Measurements from ENCODE around the gene BORA. TPM values are rescaled to one million over a fixed set of nuclear protein-coding genes. Genes with fewer than 3 reads are reported as not detected.

The BORA gene
- total and polyA plus RNA-seq, 2 of the 13 experiments (the other 11 are each of a cell fraction or from before 2014, with no cell fraction given): 4.0 to 17.4 TPM

- TF ChIP-seq BRF2 (CRISPR knock-in tag; IDR thresholded peaks at IDR 0.05) (peak; percentile 99), ZNF784 (CRISPR knock-in tag; IDR thresholded peaks at IDR 0.05; ENCODE audit: borderline replicate concordance) (no peak), ONECUT2 (CRISPR knock-in tag; IDR thresholded peaks at IDR 0.05) (no peak), GTF2F1 (IDR thresholded peaks at IDR 0.05; ENCODE audit: low read length) (no peak), HDAC2 (CRISPR knock-in tag; IDR thresholded peaks at IDR 0.05) (0 out of 2 replicates have a peak, but pooled peaks have one; percentile 19), ZFP36L2 (CRISPR knock-in tag; IDR thresholded peaks at IDR 0.05) (no peak), IRF1 (CRISPR knock-in tag; IDR thresholded peaks at IDR 0.05; ENCODE audit: low read depth) (peak; percentile 34; the same call in 1 of the 2 replicates), CBFB (CRISPR knock-in tag; IDR thresholded peaks at IDR 0.05) (peak; percentile 49; the same call in 1 of the 2 replicates), TBX3 (IDR thresholded peaks at IDR 0.05; ENCODE audit: borderline replicate concordance) (no peak), ZNF883 (CRISPR knock-in tag; IDR thresholded peaks at IDR 0.05; ENCODE audit: not compliant biosample characterization) (peak; percentile 70), ZNF737 (CRISPR knock-in tag; IDR thresholded peaks at IDR 0.05; ENCODE audit: borderline replicate concordance) (no peak), SETDB1 (CRISPR knock-in tag; IDR thresholded peaks at IDR 0.05; ENCODE audit: borderline replicate concordance) (no peak), KDM2A (CRISPR knock-in tag; IDR thresholded peaks at IDR 0.05; ENCODE audit: borderline replicate concordance, low read depth) (peak; percentile 54; the same call in 1 of the 2 replicates), ZNF142 (CRISPR knock-in tag; IDR thresholded peaks at IDR 0.05) (peak; percentile 58; the same call in 1 of the 2 replicates), GABPA (IDR thresholded peaks at IDR 0.05; ENCODE audit: low read depth, low read length) (peak; percentile 76), GABPA (CRISPR knock-in tag; IDR thresholded peaks at IDR 0.05; ENCODE audit: low read depth) (peak; percentile 86), TRAFD1 (CRISPR knock-in tag; IDR thresholded peaks at IDR 0.05; ENCODE audit: borderline replicate concordance) (no peak), BRD4 (CRISPR knock-in tag; IDR thresholded peaks at IDR 0.05) (peak; percentile 39; the same call in 1 of the 2 replicates)
Measured at GRCh38 chr13:72727417-72728289, at the start of gene BORA, which contains the start of gene MZT1 (continued).
